ENCODE data around the gene MAEA.

MAEA gene

GRCh38 chr4:1294424-1294823 is 4.7 kb downstream of the MAEA start:
- Histone ChIP-seq H3K27ac (ENCODE audit: low read depth, low read length) (no peak overlapping the region), H3K36me3 (ENCODE audit: low read length) (no peaks in the 10 kb centered on the region), H3F3A (ENCODE audit: insufficient read depth) (no peaks in the 10 kb centered on the region), H3K27me3 (ENCODE audit: low read length) (no peaks in the 10 kb centered on the region), H4K20me1 (ENCODE audit: low read depth, low read length) (no peaks in the 10 kb centered on the region; the same call in 1 of the 2 replicates), H3K9ac (ENCODE audit: low read length) (no peak overlapping the region), H3K4me3 (ENCODE audit: insufficient read depth, low read length, poor library complexity, severe bottlenecking) (no peak overlapping the region), H3K9me2 (replicated peaks; ENCODE audit: insufficient read depth, low read length) (no peaks in the 10 kb centered on the region), H3K4me2 (ENCODE audit: low read depth, low read length, poor library complexity, severe bottlenecking) (no peak overlapping the region), H2AFZ (ENCODE audit: low read depth, low read length, severe bottlenecking) (no peak overlapping the region), H3K9me3 (ENCODE audit: insufficient read depth, low read length) (no peaks in the 10 kb centered on the region), H3K79me2 (ENCODE audit: insufficient read depth, low read length) (peaks cover 84% of the 10 kb centered on the region)
- TF ChIP-seq CTCF (IDR thresholded peaks at IDR 0.05; ENCODE audit: insufficient read depth, low read length, poor library complexity, severe bottlenecking) (no peak), EZH2phosphoT487 (conservative IDR thresholded peaks at IDR 0.05; ENCODE audit: low read length) (no peak)

- H3K9ac ChIP-seq (ENCODE audit: low read length), result no peak overlapping the region
Measured at GRCh38 chr4:1294891-1295290, 5.2 kb downstream of the MAEA start.

GRCh38 chr4:1295405-1296055 is 5.8 kb downstream of the MAEA start:
- H3K79me2 ChIP-seq (ENCODE audit: insufficient read depth, low read length), result peaks cover 88% of the 10 kb centered on the region

More at GRCh38 chr4:1294891-1295290, 5.2 kb downstream of the MAEA start:
- no peaks in the 10 kb centered on the region for H3K27me3 ChIP-seq (ENCODE audit: low read length)
- H3F3A ChIP-seq (ENCODE audit: insufficient read depth), result no peaks in the 10 kb centered on the region
- no peak overlapping the region for H3K4me3 ChIP-seq (ENCODE audit: insufficient read depth, low read length, poor library complexity, severe bottlenecking)
- no peak overlapping the region for H3K27ac ChIP-seq (ENCODE audit: low read depth, low read length)
- no peaks in the 10 kb centered on the region for H3K36me3 ChIP-seq (ENCODE audit: low read length)
- TF ChIP-seq CTCF (IDR thresholded peaks at IDR 0.05; ENCODE audit: insufficient read depth, low read length, poor library complexity, severe bottlenecking) (no peak), EZH2phosphoT487 (conservative IDR thresholded peaks at IDR 0.05; ENCODE audit: low read length) (no peak)
- no peaks in the 10 kb centered on the region for H3K9me2 ChIP-seq (replicated peaks; ENCODE audit: insufficient read depth, low read length)
- H3K79me2 ChIP-seq (ENCODE audit: insufficient read depth, low read length), result peaks cover 89% of the 10 kb centered on the region
- no peaks in the 10 kb centered on the region; the same call in 1 of the 2 replicates for H4K20me1 ChIP-seq (ENCODE audit: low read depth, low read length)
- H2AFZ ChIP-seq (ENCODE audit: low read depth, low read length, severe bottlenecking), result no peak overlapping the region
- no peak overlapping the region for H3K4me2 ChIP-seq (ENCODE audit: low read depth, low read length, poor library complexity, severe bottlenecking)
- H3K9me3 ChIP-seq (ENCODE audit: insufficient read depth, low read length), result no peaks in the 10 kb centered on the region

More at GRCh38 chr4:1295405-1296055, 5.8 kb downstream of the MAEA start:
- no peaks in the 10 kb centered on the region; the same call in 1 of the 2 replicates for H4K20me1 ChIP-seq (ENCODE audit: low read depth, low read length)
- no peak overlapping the region for H3K9ac ChIP-seq (ENCODE audit: low read length)
- no peak overlapping the region for H3K27ac ChIP-seq (ENCODE audit: low read depth, low read length)
- H3K9me3 ChIP-seq (ENCODE audit: insufficient read depth, low read length), result no peaks in the 10 kb centered on the region
- no peak overlapping the region for H2AFZ ChIP-seq (ENCODE audit: low read depth, low read length, severe bottlenecking)
- no peak overlapping the region for H3K4me2 ChIP-seq (ENCODE audit: low read depth, low read length, poor library complexity, severe bottlenecking)
- no peak for TF ChIP-seq EZH2phosphoT487 (conservative IDR thresholded peaks at IDR 0.05; ENCODE audit: low read length)
- no peak for TF ChIP-seq CTCF (IDR thresholded peaks at IDR 0.05; ENCODE audit: insufficient read depth, low read length, poor library complexity, severe bottlenecking)
- no peaks in the 10 kb centered on the region for H3F3A ChIP-seq (ENCODE audit: insufficient read depth)
- no peak overlapping the region for H3K4me3 ChIP-seq (ENCODE audit: insufficient read depth, low read length, poor library complexity, severe bottlenecking)
- H3K36me3 ChIP-seq (ENCODE audit: low read length), result no peaks in the 10 kb centered on the region
- no peaks in the 10 kb centered on the region for H3K27me3 ChIP-seq (ENCODE audit: low read length)
- no peaks in the 10 kb centered on the region for H3K9me2 ChIP-seq (replicated peaks; ENCODE audit: insufficient read depth, low read length)
